HEK293 (cell line): ENCODE results near the gene ARPC2.

Source experiments
- CTCF ChIA-PET: fragments of 350-600 bp; formaldehyde crosslinking; extraction: SDS; loops from one replicate; lab custom pipeline; 2021; ENCODE audit warnings: antibody characterized with exemption; lab: Yijun Ruan, JAX
- POLR2A ChIA-PET: fragments of 300-600 bp; formaldehyde crosslinking; extraction: SDS; loops from one replicate; lab custom pipeline; 2020; ENCODE audit warnings: antibody characterized with exemption, inconsistent platforms; lab: Yijun Ruan, JAX
- H3K27ac ChIP-seq: fragments of 200-500 bp; sonication (Bioruptor generic); 2 replicates; pipeline ENCODE4 v1.5.1; 2014; ENCODE audit warnings: low read depth, low read length, control low read depth, inconsistent platforms; ENCODE audit errors: extremely low read depth
- H3K36me3 ChIP-seq, 2 experiments: fragments of 200-500 bp in 1 of 2; sonication (Bioruptor generic) in 1 of 2; 1 replicate in 1 of 2; 2 replicates in 1 of 2; pipeline ENCODE4 v1.5.1; 2014 to 2017; ENCODE audit warnings: inconsistent platforms in 2 of 2, low read length in 2 of 2; ENCODE audit not compliant: control insufficient read depth in 2 of 2, insufficient read depth in 1 of 2
- H3K4me1 ChIP-seq: fragments of 200-500 bp; sonication (Bioruptor generic); 2 replicates; pipeline ENCODE4 v1.5.1; 2014; ENCODE audit warnings: mild to moderate bottlenecking, low read length, inconsistent platforms; ENCODE audit not compliant: control insufficient read depth, insufficient read depth
- H3K4me3 ChIP-seq: 2 replicates; pipeline ENCODE4 v1.5.1; 2011; ENCODE audit warnings: low read depth, mild to moderate bottlenecking, control low read depth, low read length, moderate library complexity
- H3K9me3 ChIP-seq: fragments of 200-500 bp; sonication (Bioruptor generic); 2 replicates; pipeline ENCODE4 v1.5.1; 2014; ENCODE audit warnings: low read depth, low read length, inconsistent platforms; ENCODE audit not compliant: control insufficient read depth, insufficient read depth
- GLI2 ChIP-seq: fragments of 450-650 bp; formaldehyde crosslinking; IDR thresholded peaks from 2 replicates; pipeline ENCODE4; 2017; ENCODE audit warnings: missing biosample characterization, missing genetic modification characterization, low read depth, borderline replicate concordance
- INSM2 ChIP-seq: fragments of 450-650 bp; formaldehyde crosslinking; IDR thresholded peaks from 2 replicates; pipeline ENCODE4 v1.5.1; 2016; ENCODE audit warnings: missing biosample characterization, missing genetic modification characterization
- KLF1 ChIP-seq: fragments of 450-650 bp; formaldehyde crosslinking; IDR thresholded peaks from 2 replicates; pipeline ENCODE4 v1.5.1; 2016; ENCODE audit warnings: missing biosample characterization, missing genetic modification characterization
- KLF8 ChIP-seq: fragments of 450-650 bp; formaldehyde crosslinking; IDR thresholded peaks from 2 replicates; pipeline ENCODE4 v1.5.1; 2016; ENCODE audit warnings: missing biosample characterization, missing genetic modification characterization
- KLF9 ChIP-seq: fragments of 450-650 bp; formaldehyde crosslinking; IDR thresholded peaks from 2 replicates; pipeline ENCODE4 v1.5.1; 2016; ENCODE audit warnings: missing biosample characterization, missing genetic modification characterization, low read depth
- SETDB1 ChIP-seq: IDR thresholded peaks from one replicate; pipeline ENCODE4 v1.6.1; 2017; ENCODE audit warnings: mild to moderate bottlenecking, low read length, moderate library complexity, mixed read lengths; ENCODE audit not compliant: insufficient read length
- SP7 ChIP-seq: fragments of 450-650 bp; formaldehyde crosslinking; IDR thresholded peaks from 2 replicates; pipeline ENCODE4 v1.5.1; 2016; ENCODE audit warnings: missing biosample characterization, missing genetic modification characterization
- ZFP37 ChIP-seq: fragments of 450-650 bp; formaldehyde crosslinking; IDR thresholded peaks from 2 replicates; pipeline ENCODE4 v1.5.1; 2016; ENCODE audit warnings: missing biosample characterization, missing genetic modification characterization
- ZNF174 ChIP-seq: fragments of 450-650 bp; formaldehyde crosslinking; IDR thresholded peaks from 2 replicates; pipeline ENCODE4 v1.5.0; 2017; ENCODE audit warnings: missing biosample characterization, mild to moderate bottlenecking, missing genetic modification characterization
- ZNF223 ChIP-seq: fragments of 450-650 bp; formaldehyde crosslinking; IDR thresholded peaks from 2 replicates; pipeline ENCODE4 v1.5.1; 2016; ENCODE audit warnings: missing biosample characterization, missing genetic modification characterization
- ZNF362 ChIP-seq: fragments of 450-650 bp; formaldehyde crosslinking; IDR thresholded peaks from 2 replicates; pipeline ENCODE4 v1.5.1; 2016; ENCODE audit warnings: missing biosample characterization, missing genetic modification characterization
- ZNF426 ChIP-seq: fragments of 450-650 bp; formaldehyde crosslinking; IDR thresholded peaks from 2 replicates; pipeline ENCODE4 v1.5.1; 2017; ENCODE audit warnings: missing biosample characterization, missing genetic modification characterization, mild to moderate bottlenecking, inconsistent platforms, moderate library complexity
- ZNF510 ChIP-seq: fragments of 450-650 bp; formaldehyde crosslinking; IDR thresholded peaks from 2 replicates; pipeline ENCODE4 v1.5.1; 2018; ENCODE audit warnings: mild to moderate bottlenecking, missing genetic modification characterization, missing biosample characterization; ENCODE audit not compliant: insufficient replicate concordance
- ZNF530 ChIP-seq: fragments of 450-650 bp; formaldehyde crosslinking; IDR thresholded peaks from 2 replicates; pipeline ENCODE4 v1.5.1; 2016; ENCODE audit warnings: low read depth, missing biosample characterization, missing genetic modification characterization
- ZNF596 ChIP-seq: fragments of 450-650 bp; IDR thresholded peaks from 2 replicates; pipeline ENCODE4 v1.5.0; 2018; ENCODE audit warnings: missing biosample characterization, mild to moderate bottlenecking, missing genetic modification characterization, moderate library complexity
- ZNF677 ChIP-seq: fragments of 450-650 bp; IDR thresholded peaks from 2 replicates; pipeline ENCODE4 v1.5.0; 2018; ENCODE audit warnings: missing biosample characterization, mild to moderate bottlenecking, missing genetic modification characterization, moderate library complexity

Gene ARPC2

GRCh38 chr2:218264773-218265561 lies 48.0 kb downstream of the ARPC2 start:
- Histone ChIP-seq H3K27ac (no peak overlapping the region), H3K36me3 (peaks cover 8 to 56% of the 10 kb centered on the region in 2 experiments; a peak in 2 of 3 replicates), H3K4me1 (no peaks in the 10 kb centered on the region; the same call in 1 of the 2 replicates), H3K4me3 (no peak overlapping the region), H3K9me3 (no peaks in the 10 kb centered on the region)
- no peak for TF ChIP-seq ZNF223 (tag by site-specific recombination)
- POLR2A ChIA-PET, result no interaction called here
- CTCF ChIA-PET, result interaction anchor here (1.3 kb wide), 1 partner anchor 7 kb away, joined by 6 read pairs; no protein-coding TSS in a partner anchor

- ChIA-PET CTCF (interaction anchor here (1.3 kb wide), 1 partner anchor 8 kb away, joined by 6 read pairs; no protein-coding TSS in a partner anchor), POLR2A (no interaction called here)
- Histone ChIP-seq H3K27ac (no peak overlapping the region), H3K9me3 (no peaks in the 10 kb centered on the region), H3K4me3 (no peak overlapping the region), H3K4me1 (no peaks in the 10 kb centered on the region; the same call in 1 of the 2 replicates), H3K36me3 (peaks cover 8 to 56% of the 10 kb centered on the region in 2 experiments; a peak in 2 of 3 replicates)
- no peak for TF ChIP-seq ZNF677 (tag by site-specific recombination)
- TF ChIP-seq SP7 (tag by site-specific recombination), result no peak
- TF ChIP-seq ZNF510 (tag by site-specific recombination), result no peak
- TF ChIP-seq KLF1, result no peak
- no peak for TF ChIP-seq ZNF530
Measured at GRCh38 chr2:218265626-218266025, 48.6 kb downstream of the ARPC2 start.

- Histone ChIP-seq H3K4me3 (no peak overlapping the region), H3K9me3 (no peaks in the 10 kb centered on the region), H3K36me3 (peaks cover 8 to 56% of the 10 kb centered on the region in 2 experiments; a peak in 2 of 3 replicates), H3K4me1 (no peaks in the 10 kb centered on the region), H3K27ac (no peak overlapping the region)
- TF ChIP-seq INSM2 (no peak), KLF9 (tag by site-specific recombination) (no peak), SETDB1 (no peak), ZNF174 (tag by site-specific recombination) (no peak), ZNF596 (tag by site-specific recombination) (no peak), ZNF362 (tag by site-specific recombination) (no peak), KLF8 (tag by site-specific recombination) (no peak)
- ChIA-PET CTCF (interaction anchor here (0.6 to 1.9 kb wide), 4 partner anchors 9 to 50 kb away, joined by 3 to 10 read pairs (median 4); no protein-coding TSS in a partner anchor), POLR2A (interaction anchor here (0.6 kb wide), 1 partner anchor 142 kb away, joined by 3 read pairs; no protein-coding TSS in a partner anchor)
Measured at GRCh38 chr2:218266316-218266979, 49.5 kb downstream of the ARPC2 start.

- H3K36me3 ChIP-seq, result peaks cover 8 to 63% of the 10 kb centered on the region in 2 experiments; a peak in 2 of 3 replicates
Measured at GRCh38 chr2:218267259-218267658, 50.3 kb downstream of the ARPC2 start.

More at GRCh38 chr2:218267259-218267658, 50.3 kb downstream of the ARPC2 start:
- H3K4me1 ChIP-seq, result no peaks in the 10 kb centered on the region
- H3K9me3 ChIP-seq, result no peaks in the 10 kb centered on the region
- ChIA-PET POLR2A (no interaction called here), CTCF (interaction anchor here (0.6 to 1.9 kb wide), 3 partner anchors 10 to 105 kb away, joined by 3 to 10 read pairs (median 3); no protein-coding TSS in a partner anchor)
- no peak overlapping the region for H3K27ac ChIP-seq
- H3K4me3 ChIP-seq, result no peak overlapping the region
- TF ChIP-seq ZFP37 (no peak), GLI2 (tag by site-specific recombination) (no peak), ZNF426 (tag by site-specific recombination) (no peak)
